D341Med (cell line): ENCODE data around the gene RMI2.

ENCODE experiments used
- DNase-seq: peaks from one replicate; pipeline ENCODE4 v3.0.0; 2012; ENCODE audit warnings: low spot score

The RMI2 gene

GRCh38 chr16:11328172-11329070 lies 16.8 kb upstream of the RMI2 start:
- DNase-seq = no peak

- DNase-seq = no peak
Observed at GRCh38 chr16:11329071-11329491, 16.2 kb upstream of the RMI2 start.

DNA sequence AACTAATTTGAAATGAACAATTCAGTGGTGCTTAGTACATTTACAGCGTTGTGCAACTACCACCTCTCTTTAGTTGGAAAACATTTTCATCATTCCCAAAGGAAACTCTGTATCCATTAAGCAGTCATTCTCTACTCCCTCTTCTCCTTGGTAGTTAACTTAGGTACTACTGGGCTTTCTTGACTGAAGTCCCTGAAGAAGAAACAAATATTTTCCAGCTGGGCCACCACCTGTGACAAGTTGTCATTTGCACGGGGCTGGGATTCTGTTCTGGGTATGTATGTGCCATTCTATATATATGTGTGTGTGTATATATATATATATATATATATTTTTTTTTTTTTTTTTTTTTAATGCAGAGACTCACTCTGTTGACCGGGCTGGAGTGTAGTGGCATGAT lies 15.4 kb upstream of the RMI2 start:
- DNase-seq = no peak

DNA sequence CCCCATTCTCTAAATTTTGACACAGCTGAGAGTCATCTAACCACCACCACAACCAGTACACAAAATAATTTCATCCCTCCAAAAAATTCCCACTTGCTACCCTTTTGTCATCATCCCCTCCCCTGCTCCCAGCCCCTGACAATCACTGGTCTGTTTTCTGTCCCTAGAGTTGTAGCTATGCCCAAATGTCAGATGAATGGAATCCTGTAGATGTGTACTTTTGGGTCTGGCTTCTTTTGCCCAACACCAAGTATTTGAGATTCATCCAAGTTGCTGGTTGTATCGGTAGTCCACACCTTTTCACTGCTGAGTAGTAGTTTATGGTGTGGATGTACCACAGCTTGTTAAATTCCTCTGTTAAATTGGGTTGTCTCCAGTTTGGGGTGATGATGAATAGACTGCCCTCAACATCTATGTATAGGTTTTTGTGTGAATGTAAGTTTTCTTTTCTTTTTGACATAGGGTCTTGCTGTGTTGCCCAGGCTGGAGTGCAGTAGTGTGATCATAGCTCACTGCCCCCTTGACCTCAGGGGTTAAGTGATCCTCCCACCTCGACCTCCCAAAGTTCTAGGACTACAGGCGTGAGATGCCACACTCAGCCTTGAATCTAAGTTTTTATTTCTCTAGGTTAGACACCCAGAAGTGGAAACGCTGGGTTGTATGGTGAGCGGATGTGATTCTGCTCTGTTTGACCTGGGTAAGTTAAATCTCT lies 14.6 kb upstream of the RMI2 start:
- DNase-seq = no peak

GRCh38 chr16:11331967-11332366 lies 13.3 kb upstream of the RMI2 start:
- DNase-seq = no peak

GRCh38 chr16:11333010-11333409 lies 12.2 kb upstream of the RMI2 start:
- no peak for DNase-seq

DNA sequence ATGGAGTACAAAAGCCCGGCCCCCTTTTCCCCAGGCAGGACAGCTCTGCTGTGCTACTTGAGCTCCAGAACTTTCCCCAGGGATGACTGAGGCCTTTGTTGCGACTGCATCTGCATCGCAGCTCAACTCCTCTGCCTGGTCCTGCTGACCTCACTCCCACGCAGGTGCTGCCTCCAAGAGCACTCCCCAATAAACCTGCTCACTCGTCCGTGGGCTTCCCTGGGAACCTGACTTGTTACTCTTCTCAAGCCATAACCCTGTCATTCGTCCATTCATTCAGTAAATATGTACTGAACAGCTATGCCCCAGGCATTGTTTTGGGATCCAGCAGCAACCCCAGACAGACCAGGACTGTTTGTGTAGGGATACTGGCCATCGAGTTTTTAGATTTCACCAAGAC lies 11.6 kb upstream of the RMI2 start:
- no peak for DNase-seq

DNA sequence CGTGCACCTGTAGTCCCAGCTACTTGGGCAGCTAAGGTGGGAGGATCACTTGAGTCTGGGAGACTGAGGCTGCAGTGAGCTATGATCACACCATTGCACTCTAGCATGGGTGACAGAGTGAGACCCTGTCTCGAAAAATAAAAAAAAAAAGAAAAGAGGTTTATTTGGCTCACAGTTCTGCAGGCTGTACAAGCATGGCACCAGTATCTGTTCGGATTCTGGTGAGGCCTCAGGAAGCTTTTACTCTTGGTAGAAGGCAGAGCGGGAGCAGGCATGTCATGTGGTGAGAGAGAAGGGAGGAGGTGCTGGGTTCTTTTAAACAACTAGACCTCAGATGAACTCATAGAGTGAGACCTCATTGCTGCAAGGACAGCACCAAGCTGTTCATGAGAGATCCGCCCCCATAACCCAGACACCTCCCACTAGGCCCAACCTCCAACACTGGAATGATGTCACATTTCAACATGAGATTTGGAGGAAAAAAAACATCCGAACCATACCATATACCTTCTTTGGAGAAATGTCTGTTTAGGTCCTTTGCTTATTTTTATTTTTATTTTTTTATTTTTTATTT lies 10.3 kb upstream of the RMI2 start:
- no peak for DNase-seq

- no peak for DNase-seq
Observed at GRCh38 chr16:11339075-11339474, 6.2 kb upstream of the RMI2 start.

- no peak for DNase-seq
Observed at GRCh38 chr16:11340710-11341109, 4.5 kb upstream of the RMI2 start.

GRCh38 chr16:11341371-11341770 lies 3.9 kb upstream of the RMI2 start:
- no peak for DNase-seq

GRCh38 chr16:11342021-11342855 lies 3.0 kb upstream of the RMI2 start:
- no peak for DNase-seq

DNA sequence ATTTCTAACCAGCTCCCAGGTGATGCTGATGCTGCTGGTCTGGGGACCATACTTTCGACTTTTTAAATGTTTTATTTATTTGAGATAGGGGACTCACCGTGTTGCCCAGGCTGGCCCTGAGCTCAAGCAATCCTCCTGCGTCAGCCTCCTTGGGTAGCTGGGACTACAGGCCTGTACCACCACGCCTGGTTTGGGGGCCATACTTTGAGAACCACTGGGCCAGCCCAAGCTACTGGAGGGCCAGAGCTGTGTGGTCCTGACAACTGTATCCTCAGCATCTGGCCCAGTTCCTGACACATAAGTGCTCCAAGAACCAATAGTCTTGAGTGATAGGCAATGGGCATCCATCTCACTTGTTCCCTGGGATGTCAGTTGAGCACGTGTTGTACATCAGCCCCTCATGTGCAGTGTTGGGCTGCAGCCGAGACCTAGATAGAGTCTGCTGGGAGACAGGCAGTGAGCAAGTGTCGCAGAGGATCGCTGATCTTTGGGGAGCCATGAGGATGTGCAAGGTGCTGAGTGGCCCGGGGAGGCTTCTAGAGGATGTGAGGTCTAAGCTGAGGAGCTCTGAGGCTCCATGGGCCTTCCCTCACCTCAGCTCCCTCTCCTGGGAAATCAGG lies 1.6 kb downstream of the RMI2 start:
- DNase-seq = no peak

DNA sequence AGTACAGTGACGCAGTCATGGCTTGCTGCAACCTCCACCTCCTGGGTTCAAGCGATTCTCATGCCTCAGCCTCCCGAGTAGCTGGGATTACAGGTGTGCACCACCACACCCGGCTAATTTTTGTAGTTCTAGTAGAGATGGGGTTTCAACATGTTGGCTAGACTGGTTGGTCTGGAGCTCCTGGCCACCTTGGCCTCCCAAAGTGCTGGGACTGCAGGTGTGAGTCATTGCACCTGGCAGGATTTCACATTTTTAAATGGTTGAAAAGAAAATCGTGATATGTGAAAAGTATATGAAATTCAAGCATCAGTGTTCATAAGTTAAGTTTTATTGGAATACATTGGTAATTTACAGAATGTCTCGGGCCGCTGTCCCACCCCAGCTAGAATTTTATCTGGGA lies 2.6 kb downstream of the RMI2 start:
- DNase-seq = no peak

- DNase-seq = no peak
Observed at GRCh38 chr16:11348737-11349598, 3.7 kb downstream of the RMI2 start.

DNA sequence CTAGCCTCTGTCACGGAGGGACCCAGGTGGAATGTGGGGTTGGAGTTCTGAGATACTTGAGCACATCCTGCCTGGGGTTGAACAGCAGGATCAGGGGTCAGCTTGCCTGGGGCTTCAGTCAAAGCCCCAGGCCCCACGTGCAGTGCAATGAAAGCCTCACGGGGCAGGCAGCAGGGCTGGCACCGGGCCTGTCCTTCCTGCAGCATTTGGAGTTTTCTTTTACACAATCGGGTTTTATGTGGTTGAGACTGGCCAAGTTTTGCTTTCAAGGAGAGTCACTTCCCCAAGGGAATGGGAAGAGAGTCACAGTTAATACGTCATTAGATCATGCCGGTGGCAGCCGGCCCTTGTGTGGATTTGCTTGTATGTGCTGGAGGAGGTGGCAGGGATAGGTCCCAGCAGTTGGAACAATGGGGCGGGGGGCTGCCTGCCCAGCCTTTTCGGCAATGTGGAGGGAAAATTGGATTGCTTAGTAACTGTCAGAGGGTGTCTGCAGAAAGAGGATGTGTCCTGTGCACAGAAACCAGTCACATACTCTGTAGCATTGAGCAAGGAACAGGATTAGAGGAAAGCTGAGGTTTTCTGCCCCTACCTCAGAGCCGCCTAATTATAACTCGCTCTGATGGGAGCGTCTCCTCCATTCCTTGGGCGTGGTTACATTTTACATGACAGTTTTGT lies 4.5 kb downstream of the RMI2 start:
- DNase-seq = no peak

DNA sequence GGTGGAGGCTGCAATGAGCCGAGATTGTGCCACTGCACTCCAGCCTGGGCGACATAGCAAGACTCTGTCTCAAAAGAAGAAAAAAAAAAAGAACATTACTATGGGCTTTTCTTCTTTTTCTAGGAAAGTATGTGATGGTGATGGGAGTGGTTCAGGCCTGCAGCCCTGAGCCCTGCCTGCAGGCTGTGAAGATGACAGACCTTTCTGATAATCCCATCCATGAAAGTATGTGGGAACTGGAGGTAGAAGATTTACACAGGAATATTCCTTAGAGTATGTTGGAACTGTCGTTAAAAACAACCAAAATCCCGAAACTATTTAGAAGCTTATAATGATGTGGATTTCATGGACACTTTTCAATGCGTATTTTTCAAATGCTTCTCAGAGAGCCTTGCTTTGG lies 5.3 kb downstream of the RMI2 start:
- no peak for DNase-seq

DNA sequence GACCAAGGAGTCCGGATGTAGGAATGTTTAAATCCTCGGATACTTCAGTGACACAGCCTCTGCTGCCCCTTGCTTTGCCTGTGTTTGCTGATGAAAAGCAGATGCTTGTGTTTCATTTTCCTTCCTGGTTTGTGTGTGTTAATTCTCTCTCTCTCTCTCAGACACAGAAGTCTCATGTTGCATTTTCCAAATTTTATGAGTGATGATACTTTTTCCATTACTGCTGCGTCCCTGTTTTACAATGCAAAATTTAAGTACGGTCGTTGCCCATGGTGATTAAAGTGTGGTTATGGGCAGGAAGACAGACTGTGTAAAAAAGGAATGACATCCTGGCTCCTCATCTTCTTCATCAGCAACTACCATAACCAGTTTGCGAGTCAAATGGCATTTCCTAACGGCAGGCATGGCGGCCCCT lies 5.7 kb downstream of the RMI2 start:
- DNase-seq = no peak

DNA sequence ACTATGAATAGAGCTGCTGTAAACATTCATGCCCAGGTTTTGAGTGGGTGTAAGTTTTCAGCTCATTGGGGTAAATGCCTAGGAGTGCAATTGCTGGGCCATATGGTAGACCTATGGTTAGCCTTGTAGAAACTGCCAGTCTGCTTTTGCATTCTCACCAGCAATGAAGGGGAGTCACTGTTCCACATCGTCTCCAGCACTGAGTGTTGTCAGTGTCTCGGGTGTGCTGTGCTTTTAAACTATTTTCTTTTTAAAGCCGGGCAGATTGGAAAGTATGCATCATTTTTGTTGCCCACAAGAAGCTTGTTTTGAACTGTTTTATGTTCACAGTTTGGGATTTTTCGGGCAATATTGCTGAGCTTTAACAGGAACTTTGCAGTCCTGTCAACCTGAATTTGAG lies 7.9 kb downstream of the RMI2 start:
- DNase-seq = no peak

DNA sequence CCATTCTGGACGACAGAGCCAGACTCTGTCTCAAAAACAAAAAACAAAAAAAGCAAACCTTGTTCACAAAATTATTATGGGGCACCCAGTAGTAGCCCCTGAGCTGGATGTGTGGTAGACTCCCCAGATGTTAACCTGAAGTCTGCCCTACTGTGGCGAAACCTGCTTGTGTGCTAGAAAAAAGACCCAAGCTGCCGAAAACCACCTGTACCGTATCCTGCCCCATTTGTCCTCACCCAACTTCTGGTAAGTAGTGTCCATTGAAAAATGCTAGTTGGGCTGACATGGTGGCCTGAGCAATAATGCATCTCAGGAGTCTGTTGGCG lies 9.1 kb downstream of the RMI2 start:
- no peak for DNase-seq
